Hematopoietic multipotent progenitor cell treated with erythropoietin and hydrocortisone succinate and interleukin-3 and kit ligand, for 6 days (in vitro differentiated cells): ENCODE measurements around the gene EHD3.

Source experiments
- DNase-seq: peaks from one replicate; pipeline ENCODE4 v3.0.0-alpha.2; 2015

Gene EHD3

GRCh38 chr2:31213601-31214443 lies 20.1 kb upstream of the EHD3 start:
- DNase-seq, result no peak

GRCh38 chr2:31214444-31214915 lies 19.5 kb upstream of the EHD3 start:
- no peak for DNase-seq

DNA sequence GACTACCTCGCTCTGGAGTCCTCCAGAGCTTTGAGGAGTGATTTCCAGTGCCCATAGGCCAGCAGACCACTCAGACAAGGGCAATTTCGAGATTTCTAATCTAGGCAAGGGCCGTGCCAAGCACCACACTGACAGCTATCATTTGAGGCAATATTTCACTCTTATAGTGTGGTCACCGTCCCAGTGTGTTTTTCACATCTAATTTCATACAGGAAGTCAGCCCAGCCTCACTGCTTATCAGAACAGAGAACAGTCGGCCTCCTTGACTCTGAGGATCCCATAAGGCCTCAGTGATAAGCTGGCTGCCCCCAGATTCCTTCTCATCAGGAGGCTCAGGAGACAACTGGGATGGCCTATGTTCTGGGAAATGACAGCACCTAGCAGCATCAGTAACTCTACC lies 17.2 kb upstream of the EHD3 start:
- DNase-seq, result peak; percentile 80

DNA sequence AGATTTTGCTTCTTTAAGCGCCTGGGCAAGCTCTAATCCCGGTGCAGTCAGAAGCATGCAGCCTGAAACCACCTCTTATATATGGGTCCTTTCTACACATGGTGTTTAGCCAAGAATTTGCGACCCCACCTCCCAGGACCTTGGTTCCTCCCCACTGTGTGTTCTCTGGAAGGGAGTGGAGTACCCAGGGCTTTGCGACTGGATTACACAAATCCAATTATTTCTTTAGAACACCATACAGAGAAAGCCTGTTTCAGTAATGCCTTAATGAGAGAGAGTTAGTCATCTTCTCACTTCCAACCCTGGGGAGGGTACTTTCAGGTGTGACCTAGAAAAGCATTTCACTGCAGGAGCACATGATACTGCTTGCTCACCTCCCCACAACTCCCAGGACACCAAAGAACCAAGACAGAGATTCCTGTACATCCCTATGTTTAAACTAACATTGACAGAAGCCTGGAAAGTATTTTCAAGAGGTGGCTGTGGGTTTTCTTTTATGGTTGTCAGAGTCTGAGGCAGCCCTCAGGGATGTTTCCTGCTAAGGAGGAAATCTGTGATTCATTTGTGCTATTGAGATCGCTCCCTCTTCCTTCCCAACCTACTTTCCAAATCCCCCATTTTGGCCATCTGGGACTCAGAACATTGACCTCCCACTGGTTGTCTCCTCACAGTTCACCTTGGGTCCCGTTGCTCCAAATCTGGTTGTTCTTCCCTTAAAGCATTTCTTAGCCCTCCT lies 16.3 kb upstream of the EHD3 start, which contains the start of gene CAPN14:
Gene CAPN14 (minus strand): TSS at position 51 of the 736 bp plus-strand sequence. CDS start 12,068 bp downstream, outside the sequence.
- DNase-seq, result no peak

- peak; percentile 52 for DNase-seq
These were observed 14.6 kb upstream of the EHD3 start for GRCh38 chr2:31219131-31219969.

- DNase-seq, result no peak
These were observed 12.4 kb upstream of the EHD3 start for GRCh38 chr2:31221544-31221943.

DNA sequence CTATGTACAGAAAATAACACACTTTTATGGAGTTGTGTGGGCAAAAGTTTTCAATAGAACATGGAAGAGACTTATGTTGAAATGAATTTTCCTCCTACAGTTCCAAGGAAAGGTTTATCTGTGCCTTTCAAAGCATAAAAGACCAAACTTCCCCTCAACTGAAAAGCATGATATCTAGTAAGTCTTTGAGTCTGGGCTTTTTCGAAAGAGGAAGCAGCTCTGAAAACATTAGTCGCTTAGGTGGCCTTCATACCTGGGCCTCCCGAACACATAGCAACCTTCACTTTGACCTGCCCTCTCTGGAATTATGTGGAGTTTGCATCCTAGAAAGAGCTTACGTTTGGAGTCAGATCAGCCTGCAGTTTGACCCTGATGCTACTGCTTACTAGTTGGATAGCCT lies 11.9 kb upstream of the EHD3 start:
- peak; percentile 32 for DNase-seq

DNA sequence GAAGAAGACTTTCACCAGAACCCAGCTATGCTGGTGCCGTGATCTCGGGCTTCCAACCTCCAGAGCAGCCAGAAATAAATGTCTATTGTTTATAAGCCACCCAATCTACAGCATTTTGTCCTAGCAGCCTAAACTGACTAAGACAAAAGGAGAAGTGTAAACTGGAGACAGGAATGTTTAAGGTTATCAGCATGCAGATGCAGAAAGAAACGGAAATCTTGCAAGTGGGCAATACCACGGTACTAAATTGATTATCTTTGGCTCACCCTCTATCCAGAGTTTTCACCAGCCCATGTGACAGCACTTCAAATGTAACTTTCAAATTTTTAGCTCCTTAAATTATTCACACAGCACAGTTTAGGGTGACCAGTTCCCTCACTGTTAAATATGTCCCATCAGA lies 10.9 kb upstream of the EHD3 start:
- peak; percentile 35 for DNase-seq

- DNase-seq, result no peak
These were observed 10.2 kb upstream of the EHD3 start for GRCh38 chr2:31223749-31224148.

DNA sequence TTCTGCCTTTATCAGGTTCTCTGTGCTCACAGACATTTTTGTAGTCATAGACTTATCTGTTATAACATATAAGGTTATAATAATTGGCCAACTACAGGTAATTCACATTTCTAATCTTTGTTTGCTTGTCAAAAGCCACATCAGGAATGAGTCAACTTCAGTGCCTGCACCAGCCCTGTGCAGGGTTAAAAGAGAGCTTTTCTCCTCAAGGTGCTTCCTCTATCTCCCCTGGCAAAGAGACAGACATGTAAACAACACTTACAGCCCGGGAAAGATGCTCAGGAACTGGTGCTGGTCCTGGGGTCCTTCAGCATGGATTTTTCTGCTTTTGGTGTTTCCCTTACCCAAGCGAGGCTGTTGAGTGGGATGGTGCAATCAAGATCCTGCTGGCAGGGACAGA lies 7.7 kb upstream of the EHD3 start:
- no peak for DNase-seq

DNA sequence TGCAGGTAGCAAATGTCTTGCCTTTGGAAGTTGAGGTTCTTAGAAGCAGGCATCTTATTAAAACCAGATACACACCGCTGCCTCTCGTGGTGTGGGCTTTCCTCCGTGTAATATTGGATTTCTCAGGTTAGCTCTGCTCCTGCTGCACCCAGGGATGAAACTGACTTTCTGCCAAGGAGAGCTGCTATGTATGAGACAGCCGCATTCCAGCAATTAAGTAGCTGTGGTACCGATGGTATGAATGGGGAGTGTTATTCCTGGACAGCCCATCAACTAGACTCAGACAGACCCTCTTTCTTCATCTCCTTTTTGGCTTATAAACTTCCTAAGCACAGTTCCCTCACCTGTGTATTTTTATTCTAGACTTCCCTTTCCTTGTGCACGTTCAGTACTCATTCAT lies 6.8 kb upstream of the EHD3 start:
- no peak for DNase-seq

GRCh38 chr2:31227711-31228125 lies 6.2 kb upstream of the EHD3 start:
- no peak for DNase-seq

GRCh38 chr2:31228717-31229116 lies 5.2 kb upstream of the EHD3 start:
- no peak for DNase-seq

- DNase-seq, result no peak
These were observed 3.2 kb upstream of the EHD3 start for GRCh38 chr2:31230751-31231150.

GRCh38 chr2:31231571-31232302 lies 2.2 kb upstream of the EHD3 start:
- no peak for DNase-seq

DNA sequence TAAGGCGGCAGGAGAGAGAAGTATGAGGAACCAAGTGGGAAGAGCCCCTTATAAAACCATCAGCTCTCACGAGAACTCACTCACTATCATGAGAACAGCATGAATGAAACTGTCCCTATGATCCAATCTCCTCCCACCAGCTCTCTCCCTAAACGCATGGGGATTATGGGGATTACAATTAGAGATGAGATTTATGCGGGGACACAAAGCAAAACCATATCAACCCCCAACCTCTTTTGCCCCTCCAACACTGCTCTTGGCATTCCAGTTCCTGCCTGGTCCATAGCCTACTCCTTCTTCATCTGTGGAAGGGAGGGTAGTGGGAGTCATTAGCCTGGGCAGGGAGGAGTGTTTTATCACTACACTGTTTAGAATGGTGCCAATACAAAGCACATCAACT lies 1.4 kb upstream of the EHD3 start:
- DNase-seq, result no peak

- no peak for DNase-seq
These were observed 721 bp upstream of the EHD3 start for GRCh38 chr2:31233231-31233630.

DNA sequence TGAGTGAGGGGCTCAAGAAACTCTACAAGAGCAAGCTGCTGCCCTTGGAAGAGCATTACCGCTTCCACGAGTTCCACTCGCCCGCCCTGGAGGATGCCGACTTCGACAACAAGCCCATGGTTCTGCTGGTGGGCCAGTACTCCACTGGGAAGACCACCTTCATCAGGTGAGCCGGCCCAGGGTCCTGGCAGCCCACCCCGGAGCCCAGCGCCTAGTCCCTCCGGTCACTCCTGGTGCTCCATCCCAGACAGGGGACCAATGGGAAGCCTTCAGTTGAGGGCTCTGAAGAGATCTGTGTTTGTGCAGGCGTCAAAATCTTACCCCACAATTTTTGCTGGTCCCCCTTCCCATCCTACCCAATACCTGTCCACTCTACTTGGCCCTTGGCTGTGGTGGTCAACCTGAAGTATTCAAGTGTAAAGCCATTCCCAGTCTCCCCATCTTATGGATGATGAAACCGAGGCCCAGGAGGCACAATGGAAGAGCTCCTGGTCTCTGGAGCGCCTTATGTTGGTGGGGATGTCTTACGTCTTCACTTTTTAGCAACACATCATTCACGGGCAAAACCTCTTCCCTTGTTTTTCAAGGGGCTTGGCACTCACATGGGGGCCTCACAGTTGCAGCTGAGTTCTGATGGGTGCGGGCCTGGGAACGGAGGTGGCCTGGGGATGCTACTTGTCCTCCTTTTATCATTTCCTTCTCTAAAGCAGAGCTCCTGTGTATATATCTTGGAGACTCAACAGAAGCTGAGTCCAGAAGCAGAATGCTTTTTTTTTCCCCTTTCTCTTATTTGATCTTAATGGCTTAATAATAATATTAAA lies 941 bp downstream of the EHD3 start:
- no peak for DNase-seq

DNA sequence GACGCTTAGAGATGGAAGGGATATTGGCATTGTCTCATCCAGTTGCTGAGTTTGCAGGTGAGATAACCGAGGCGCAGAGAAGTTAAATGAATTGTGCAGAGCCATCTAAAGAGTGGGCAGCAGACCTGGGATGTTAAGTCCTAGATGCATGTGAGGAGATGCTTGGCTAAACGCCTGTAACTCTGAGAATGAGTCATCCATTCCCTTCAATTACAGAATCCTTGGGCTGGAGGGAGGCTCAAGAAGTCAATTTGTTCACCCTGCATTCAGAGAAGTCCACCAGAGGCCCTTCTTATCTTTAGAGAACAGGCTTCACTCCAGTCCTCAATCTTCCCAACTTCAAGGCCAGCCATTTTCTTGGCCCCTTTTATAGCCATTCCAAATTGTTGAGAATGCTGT lies 1.6 kb downstream of the EHD3 start:
- peak; percentile 74 for DNase-seq

DNA sequence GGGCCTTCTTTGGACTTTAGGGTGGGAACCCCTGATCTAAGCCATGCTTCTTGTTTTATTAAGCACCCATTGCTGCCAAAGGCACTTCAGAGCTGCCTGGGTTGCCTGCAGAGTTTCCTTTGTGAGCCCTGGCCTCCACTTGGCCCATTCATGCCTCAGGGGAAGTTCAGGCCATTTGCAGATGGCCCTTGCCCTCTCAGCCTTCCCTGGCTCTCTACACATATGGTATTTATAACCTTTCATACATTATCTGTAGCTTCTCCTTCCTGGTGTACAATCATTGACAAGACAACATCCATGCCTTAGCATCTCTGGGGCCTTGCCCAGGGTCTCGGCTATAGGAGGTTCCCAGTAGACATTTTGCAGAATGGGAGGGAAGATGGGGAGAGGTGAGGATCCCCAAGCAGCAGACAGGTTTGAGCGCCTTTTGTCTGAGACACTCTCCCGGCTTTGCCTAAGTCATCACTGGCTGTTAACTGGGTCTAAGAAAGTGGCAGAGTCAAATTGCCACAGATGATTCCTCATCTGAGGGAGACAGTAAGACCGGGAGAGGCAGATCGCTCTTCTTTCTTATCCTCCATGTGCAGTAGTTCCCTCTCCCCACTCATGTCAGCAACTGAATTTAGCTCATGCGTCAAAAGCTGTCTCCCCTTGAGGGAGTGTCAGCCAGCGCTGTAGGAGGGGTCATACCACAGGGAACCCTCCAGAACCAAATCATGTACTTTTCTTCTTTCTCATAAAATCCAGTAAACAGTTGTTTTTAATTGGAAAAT lies 2.7 kb downstream of the EHD3 start:
- no peak for DNase-seq
